GM19455 (cell line): ENCODE results near the gene VANGL2.

Source experiments
- ATAC-seq: cut with Tn5 transposase; IDR thresholded peaks from one replicate; pipeline ENCODE4 v1.9.1; 2021; ENCODE audit not compliant: unreplicated experiment

The VANGL2 gene

DNA sequence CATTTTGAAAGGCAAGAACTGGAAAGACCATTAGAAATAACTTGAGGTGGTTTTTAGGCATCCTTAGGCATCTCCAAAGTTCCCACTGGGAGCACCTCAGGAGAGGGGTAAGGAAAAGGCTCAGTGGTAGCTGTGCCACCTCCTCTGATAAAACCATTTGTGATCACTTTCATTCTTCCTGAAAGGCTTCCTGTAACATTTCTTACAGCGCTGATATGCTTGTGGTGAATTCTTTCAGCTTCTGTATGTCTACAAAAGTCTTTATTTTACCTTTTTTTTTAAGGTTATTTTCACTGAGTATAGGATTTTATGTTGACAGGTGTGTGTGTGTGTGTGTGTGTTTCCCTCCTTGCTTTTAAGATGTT lies 54.8 kb downstream of the VANGL2 start:
- ATAC-seq, result no peak

DNA sequence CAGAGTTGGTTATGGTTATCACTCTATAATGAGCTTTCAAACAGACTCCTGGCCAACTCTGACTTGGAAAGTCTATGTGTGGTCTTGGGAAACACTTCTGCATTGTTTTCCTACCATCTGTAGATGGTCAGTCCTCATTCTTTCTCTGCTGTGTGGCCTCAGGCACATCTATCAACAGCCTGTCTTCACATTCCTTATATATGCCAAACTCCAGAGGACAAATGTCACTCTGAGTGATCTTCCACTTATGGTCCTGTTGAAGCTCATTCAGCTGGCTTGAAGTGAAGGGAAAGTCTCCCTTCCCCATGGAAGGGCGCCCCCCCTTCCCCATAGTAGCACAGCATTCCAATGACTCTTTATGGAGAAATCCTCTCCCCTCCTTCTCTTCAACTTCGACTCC lies 58.7 kb downstream of the VANGL2 start:
- no peak for ATAC-seq

DNA sequence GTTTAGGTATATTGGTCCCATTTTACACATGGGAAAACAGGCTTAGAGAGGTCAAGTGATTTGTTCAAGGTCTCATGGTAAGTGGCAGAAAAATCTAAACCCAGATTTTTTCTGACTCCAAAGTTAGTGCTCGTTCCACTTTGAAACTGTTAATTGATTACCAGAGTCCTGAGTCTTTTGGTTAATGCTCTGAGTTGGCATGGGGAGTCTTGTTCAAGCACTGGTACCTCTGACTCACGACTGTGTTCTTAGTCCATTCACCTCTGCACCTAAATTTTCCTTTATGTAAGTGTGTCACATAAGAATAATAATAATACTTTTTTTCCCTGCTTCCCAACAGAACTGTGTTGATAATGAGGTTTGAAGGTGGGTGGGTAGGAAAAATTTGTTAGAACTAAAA lies 59.3 kb downstream of the VANGL2 start:
- ATAC-seq, result no peak

DNA sequence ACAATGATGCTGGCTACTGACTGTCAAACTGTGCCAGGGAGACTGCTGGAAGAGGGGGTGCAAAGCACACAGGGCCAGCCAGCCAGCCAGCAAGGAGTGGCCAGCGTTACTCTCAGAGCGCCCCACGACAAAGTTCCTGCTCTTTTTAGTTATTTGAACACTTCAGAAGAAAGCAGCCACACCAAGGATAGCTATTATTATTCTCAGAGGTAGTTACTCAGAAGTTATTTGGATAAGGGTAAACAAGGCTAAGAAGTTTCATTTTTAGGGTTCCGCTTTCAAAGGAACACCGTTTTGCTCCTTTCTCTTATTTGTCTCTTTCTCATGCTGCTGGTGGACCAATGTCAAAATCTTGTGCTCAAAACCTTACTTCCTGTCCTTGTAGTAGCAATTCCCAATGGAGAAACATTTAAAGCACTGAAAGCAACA lies 59.9 kb downstream of the VANGL2 start:
- no peak for ATAC-seq

DNA sequence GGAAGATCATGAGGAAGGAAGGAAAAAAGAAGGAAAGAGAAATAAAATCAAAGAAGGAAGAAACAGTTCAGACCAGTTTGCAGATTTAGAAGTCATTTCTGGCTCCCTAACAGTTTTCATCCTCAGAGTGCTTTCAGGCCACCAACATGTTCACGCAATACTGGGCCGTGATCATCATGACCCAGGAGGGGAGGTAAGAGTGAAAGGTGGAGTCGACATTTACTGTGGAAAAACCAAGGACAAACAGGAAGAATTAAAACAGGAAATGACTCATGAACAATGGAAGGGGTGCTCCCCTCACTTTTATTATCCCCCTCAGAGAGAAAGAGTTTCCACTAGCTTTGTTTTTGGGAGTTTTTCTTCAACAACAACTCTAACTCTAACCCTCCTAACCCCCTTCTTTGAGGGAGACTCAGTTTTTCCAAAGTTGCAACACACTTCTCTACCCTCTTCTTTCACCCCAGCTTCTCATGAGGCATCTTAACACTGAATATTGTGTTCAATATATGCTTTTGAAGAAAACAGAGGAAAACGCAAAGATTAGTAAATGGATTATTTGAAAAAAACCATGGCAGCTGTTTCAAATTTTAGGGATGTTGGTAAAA lies 60.4 kb downstream of the VANGL2 start:
- ATAC-seq, result no peak

DNA sequence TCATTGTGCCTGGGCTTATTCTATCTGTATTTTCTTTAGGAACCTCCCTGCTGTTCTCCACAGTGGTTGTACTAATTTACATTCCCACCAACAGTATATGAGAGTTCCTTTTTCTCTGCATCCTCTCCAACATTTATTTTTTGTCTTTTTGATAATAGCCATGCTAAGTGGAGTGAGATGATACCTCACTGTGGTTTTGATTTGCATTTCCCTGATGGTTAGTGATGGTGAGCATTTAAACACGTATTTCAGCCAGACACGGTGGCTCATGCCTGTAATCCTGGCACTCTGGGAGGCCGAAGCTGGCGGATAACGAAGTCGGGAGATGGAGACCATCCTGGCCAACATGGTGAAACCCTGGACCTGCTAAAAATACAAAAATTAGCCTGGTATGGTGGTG lies 64.8 kb downstream of the VANGL2 start:
- ATAC-seq, result no peak

DNA sequence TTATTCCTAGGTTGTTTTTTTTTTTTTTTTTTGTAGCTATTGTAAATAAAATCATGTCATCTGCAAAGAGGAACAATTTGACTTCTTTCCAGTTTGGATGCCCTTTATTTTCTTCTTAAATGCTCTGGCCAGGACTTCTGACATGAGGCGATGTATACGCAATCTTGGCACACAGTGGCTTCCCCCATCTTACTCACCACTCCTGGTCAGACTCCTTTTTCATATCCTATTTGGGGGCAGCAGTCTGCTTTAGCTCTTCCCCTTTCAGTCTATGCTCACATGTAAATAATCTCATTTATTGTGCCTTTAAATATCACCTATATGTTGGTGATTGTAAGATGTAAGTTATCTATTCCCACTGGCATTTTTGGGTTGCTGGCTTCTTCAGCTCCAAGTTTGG lies 66.6 kb downstream of the VANGL2 start:
- ATAC-seq, result no peak

DNA sequence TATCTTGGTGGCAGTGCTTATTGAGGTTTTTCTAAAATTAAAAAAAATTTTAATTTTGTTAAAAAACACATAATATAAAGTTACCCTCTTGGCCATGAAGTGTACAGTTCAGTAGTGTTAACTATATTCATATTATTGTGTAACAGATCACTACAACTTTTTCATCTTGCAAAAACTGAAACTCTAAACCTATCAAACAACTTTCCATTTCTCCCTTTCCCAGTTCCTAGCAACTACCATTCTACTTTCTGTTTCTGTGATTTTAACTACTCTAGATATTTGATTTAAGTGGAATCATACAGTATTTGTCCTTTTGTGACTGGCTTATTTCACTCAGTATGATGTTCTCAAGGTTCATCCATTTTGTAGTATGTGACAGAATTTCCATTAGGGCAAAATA lies 67.2 kb downstream of the VANGL2 start:
- no peak for ATAC-seq

DNA sequence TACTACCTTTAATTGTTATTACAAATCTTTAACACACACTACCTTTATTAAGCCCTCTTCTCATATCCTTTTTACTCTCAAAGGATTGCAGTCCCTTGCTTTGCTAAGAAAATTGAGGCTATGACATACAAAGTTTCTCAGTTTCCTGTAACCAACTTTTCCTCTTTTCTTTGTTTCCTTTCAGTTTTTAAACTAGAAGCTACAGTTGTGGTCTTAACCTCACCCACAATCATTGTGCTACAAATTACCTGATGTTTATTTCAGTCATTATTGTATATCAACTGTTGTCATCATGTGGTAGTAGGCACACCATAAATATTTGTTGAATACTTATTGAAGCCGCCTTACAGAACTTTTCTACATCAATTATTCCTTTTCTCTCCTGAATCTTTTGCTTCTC lies 70.9 kb downstream of the VANGL2 start:
- no peak for ATAC-seq

DNA sequence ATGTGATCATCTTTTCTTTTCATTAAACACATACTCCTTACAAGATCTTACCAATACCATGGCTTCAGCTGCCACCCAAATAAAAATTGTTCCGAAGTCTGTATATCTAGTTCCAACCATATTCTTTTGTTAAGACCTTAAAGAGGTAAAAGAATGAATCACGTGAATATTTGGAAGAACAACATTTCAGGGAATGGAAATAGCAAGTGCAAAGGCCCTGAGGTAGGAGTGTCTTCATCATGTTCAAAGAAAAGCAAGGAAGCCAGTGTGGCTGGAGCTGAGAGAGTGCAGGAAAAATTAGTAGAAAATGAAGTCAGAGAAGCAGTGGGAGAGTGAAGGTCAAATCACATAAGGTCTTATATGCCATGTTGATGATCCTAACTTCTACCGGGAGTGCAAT lies 71.7 kb downstream of the VANGL2 start:
- ATAC-seq, result no peak

DNA sequence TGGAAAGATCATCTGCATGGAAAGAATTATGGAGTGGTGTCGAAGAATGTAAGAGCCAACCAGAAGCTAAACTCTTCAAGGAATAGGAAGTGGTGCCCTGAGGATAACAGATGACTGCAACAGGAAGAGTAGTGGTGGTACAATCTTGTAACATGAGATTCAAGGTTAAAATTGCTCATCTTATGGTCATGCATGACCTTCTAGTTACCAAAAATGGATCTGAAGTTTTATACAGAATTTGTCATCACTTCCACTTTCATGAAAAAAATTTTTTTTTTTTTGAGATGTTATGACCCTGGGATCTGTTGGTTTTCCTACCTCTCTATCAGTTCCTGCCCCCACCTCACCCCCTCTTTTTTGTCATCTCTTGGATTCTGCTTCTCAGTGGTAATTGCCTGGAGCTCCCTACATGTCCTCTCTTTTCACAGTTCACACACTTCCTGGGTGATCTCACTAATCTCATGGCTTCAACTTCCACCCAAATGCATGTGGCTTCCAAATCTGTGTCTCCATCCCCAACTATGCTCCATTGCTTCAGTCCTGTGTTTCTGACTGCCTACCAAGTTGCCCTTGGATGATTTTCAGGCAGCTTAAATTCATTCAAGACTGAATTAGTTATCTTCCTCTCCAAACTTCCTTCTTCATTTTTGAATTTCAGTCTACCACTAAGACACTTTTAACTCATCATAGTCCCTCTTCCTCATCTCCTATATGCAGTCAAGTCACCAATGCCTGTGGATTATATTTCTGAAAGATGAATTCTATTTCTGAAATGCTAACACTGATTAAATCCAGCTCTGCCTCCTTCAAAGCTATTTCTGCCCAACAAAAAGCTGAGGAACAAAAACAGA lies 74.3 kb downstream of the VANGL2 start:
- ATAC-seq, result no peak
